HG02642 (cell line): Measurements from ENCODE around the gene CSRNP3.

Experiments used
- ATAC-seq: cut with Tn5 transposase; IDR thresholded peaks from one replicate; pipeline ENCODE4 v1.9.1; 2021; ENCODE audit warnings: mild to moderate bottlenecking; ENCODE audit not compliant: unreplicated experiment, poor library complexity

The CSRNP3 gene

DNA sequence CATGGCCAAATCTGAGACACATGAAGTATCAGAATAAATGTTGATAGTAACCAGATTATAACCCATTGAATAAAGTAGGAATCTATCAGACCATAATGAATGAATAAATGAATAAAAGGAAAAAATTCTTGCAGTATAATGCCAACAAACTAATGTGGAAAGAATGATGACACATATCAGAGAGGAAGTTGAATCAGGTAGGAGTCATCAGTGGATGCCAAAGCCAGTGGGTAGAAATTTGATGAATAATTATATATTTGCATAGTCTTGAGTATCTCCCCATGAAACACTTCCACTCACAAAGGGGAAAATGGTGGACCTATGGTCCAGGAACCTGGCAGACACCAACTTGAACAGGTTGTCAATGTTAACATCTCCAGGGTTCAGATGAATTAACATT is 255.9 kb downstream of the CSRNP3 start:
- no peak for ATAC-seq
